Measurements from ENCODE around the gene ANO3. TPM values are rescaled to one million over a fixed set of nuclear protein-coding genes. Genes with fewer than 3 reads are reported as not detected.

ANO3 gene
- total RNA-seq, 6 experiments from 2014 or later = 0.71 to 2.6 (median 1.4) TPM

DNA sequence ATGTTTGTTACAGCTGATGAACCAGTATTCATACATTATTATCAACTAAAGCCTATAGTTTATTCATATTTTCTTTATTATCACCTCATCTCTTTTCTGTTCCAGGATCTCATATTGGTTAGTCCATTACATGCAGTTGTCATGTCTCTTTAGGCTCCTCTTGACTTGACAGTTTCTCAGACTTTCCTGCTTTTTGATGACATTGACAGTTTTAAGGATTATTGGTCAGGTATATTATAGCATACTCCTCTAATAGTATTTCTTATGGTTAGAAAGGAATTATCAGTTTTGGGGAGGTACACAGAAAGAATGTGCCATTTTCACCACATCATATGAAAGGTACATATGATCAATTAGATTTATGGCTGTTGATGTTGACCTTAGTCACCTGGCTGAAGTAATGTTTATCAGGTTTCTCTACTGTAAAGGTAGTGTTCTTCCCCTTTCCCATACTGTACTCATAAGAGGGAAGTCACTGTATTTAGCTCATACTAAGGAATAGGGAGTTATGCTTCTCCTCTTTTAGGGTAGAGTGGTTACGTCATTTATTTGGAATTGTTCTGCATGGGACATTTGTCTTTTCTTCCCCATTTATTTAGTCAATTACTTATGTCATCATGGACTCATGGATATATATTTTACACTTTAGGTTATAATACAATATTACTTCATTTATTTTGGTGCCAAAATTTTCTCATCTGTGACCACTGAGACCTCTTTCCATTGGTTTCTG is 9.4 kb upstream of the ANO3 start:
- Histone ChIP-seq H3K4me1 (no peaks in the 10 kb centered on the region), H3K4me3 (no peak overlapping the region), H3K36me3 (no peaks in the 10 kb centered on the region), H3K9me3 (no peaks in the 10 kb centered on the region), H3K27me3 (no peaks in the 10 kb centered on the region), H3K27ac (no peak overlapping the region)
- intact Hi-C loops (cut with DNase I) = no loop called here
- DNase-seq (no peak), ATAC-seq (no peak)
- 64% methylated on average over 1 of the region's 1 CpG for WGBS (ENCODE audit: insufficient coverage, low coverage, low lambda C conversion rate, missing lambda C conversion rate)
- TF ChIP-seq, protein P1, sequence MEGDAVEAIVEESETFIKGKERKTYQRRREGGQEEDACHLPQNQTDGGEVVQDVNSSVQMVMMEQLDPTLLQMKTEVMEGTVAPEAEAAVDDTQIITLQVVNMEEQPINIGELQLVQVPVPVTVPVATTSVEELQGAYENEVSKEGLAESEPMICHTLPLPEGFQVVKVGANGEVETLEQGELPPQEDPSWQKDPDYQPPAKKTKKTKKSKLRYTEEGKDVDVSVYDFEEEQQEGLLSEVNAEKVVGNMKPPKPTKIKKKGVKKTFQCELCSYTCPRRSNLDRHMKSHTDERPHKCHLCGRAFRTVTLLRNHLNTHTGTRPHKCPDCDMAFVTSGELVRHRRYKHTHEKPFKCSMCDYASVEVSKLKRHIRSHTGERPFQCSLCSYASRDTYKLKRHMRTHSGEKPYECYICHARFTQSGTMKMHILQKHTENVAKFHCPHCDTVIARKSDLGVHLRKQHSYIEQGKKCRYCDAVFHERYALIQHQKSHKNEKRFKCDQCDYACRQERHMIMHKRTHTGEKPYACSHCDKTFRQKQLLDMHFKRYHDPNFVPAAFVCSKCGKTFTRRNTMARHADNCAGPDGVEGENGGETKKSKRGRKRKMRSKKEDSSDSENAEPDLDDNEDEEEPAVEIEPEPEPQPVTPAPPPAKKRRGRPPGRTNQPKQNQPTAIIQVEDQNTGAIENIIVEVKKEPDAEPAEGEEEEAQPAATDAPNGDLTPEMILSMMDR (IDR thresholded peaks at IDR 0.05) = no peak
- no peak for TF ChIP-seq POLR2A (IDR thresholded peaks at IDR 0.05)

DNA sequence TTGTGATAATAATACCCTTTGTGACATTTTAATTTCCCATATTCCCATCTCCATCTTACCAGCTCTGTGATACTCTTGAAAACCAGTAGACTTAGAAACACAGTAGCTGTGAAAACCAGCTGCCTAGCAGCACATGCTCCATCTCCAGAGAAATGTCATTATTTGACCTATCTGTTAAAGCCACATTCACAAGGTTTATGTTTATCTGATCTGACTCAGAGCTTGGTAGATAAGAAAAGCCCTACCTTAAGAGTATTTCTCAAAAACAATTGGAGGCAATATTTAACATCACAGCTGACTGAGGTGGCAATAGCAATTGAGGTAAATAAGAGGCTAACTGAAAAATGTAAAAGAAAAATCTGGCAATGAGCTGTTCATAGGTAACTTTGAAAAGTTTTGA is 8.1 kb upstream of the ANO3 start:
- TF ChIP-seq POLR2A (IDR thresholded peaks at IDR 0.05) = no peak
- TF ChIP-seq, protein P1 (IDR thresholded peaks at IDR 0.05) = no peak
- no peak overlapping the region for H3K4me3 ChIP-seq
- no peak for DNase-seq
- H3K27me3 ChIP-seq = no peaks in the 10 kb centered on the region
- no peak overlapping the region for H3K27ac ChIP-seq
- intact Hi-C loops (cut with DNase I) = no loop called here
- no peaks in the 10 kb centered on the region for H3K4me1 ChIP-seq
- H3K9me3 ChIP-seq = no peaks in the 10 kb centered on the region
- no peak for ATAC-seq
- no peaks in the 10 kb centered on the region for H3K36me3 ChIP-seq

DNA sequence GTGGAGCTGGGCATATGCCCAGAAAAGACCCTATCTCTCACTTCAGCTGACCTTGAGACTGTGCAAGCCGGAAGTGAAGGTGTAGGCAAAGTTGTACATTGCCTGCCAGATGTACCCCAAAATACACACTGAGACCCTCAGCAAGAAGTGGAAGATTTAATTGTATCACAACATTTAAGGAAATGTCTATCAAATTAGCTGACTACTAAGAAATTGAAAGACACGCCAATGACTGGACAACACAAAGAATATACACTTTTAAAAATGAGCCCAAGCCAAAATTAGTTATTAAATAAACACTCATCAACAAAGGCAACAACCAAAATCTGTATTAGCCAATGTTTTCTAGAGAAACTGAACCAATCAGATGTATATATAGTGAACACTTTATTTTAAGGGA is 7.7 kb upstream of the ANO3 start:
- no peaks in the 10 kb centered on the region for H3K9me3 ChIP-seq
- H3K27ac ChIP-seq = no peak overlapping the region
- no peaks in the 10 kb centered on the region for H3K36me3 ChIP-seq
- ATAC-seq (no peak), DNase-seq (no peak)
- H3K27me3 ChIP-seq = no peaks in the 10 kb centered on the region
- H3K4me3 ChIP-seq = no peak overlapping the region
- intact Hi-C loops (cut with DNase I) = no loop called here
- no peaks in the 10 kb centered on the region for H3K4me1 ChIP-seq
- WGBS (ENCODE audit: insufficient coverage, low coverage, low lambda C conversion rate, missing lambda C conversion rate) = 41% methylated on average over 2 of the region's 2 CpGs
- TF ChIP-seq POLR2A (IDR thresholded peaks at IDR 0.05) = no peak
- TF ChIP-seq, protein P1 (IDR thresholded peaks at IDR 0.05) = no peak

DNA sequence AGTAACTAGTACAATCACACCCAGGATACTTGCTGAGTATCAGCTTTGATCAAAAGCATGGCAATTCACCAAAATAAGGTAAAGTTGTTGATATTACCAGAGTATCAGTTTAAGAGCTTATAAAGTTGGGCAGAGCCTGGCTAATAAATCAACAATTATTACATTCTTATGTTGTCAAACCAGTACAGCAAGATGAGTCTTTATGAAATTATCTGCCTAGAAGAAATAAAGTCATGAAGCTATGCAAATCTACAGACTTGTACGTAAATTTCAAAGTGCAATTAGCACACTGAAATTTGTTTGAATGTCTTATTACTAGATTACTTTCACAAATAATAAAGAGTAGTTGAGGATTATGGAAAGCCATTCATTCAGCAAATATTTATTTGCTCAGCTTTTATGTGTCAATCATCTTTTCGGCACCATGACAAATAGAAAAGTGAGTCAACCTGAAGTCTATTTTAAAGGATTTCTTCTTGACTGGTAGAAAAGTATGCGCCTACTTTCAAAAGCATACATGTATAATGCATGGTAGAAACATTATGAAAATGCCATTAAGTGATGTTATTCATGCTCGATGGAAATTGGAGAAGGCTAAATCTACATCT is 5.0 kb upstream of the ANO3 start:
- TF ChIP-seq, protein P1 (IDR thresholded peaks at IDR 0.05) = no peak
- no peak for TF ChIP-seq POLR2A (IDR thresholded peaks at IDR 0.05)

More for the DNA sequence above, 5.0 kb upstream of the ANO3 start:
- Histone ChIP-seq H3K27me3 (no peaks in the 10 kb centered on the region), H3K4me1 (no peaks in the 10 kb centered on the region), H3K9me3 (no peaks in the 10 kb centered on the region), H3K27ac (no peak overlapping the region), H3K36me3 (no peaks in the 10 kb centered on the region), H3K4me3 (no peak overlapping the region)
- 56% methylated on average over 4 of the region's 4 CpGs for WGBS (ENCODE audit: insufficient coverage, low coverage, low lambda C conversion rate, missing lambda C conversion rate)
- DNase-seq (no peak), ATAC-seq (no peak)
- intact Hi-C loops (cut with DNase I) = no loop called here

All from right lobe of liver (tissue), 6 donors.